GM21526 (cell line): ENCODE results near the gene DGAT2.

Source experiments
- ATAC-seq: cut with Tn5 transposase; IDR thresholded peaks from one replicate; pipeline ENCODE4 v1.9.1; 2021; ENCODE audit warnings: moderate library complexity; ENCODE audit not compliant: unreplicated experiment, low FRiP score

Gene DGAT2

DNA sequence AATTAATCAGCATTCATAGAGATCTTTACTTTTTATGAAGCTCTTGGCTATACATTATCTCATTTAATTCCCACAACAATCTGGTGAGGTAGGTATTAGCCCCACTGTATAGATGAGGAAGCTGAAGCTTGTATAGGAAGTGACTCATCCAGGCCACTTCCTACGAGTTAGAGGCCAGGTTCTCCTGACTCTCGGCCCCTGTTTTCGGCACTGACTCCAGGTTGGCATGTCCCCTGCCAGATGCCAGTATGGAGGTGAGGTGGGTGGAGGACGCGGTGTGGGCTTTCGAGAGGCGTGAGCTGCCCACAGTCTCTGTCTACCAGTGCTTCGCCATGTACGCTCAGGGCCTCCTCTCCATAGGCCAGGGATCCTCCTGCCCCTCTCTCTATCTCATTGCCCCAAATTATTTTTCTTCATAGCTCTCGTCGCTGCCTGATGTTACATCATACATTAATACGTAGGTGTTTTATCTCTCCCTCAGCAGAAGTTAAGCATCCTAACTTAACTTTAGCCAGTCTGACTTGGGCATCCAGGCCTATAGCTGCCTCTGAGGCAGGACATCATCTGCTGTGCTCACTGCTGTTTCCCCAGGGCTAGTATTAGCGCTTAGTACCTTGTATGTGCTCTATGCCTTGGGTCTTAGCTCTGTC, 9.0 kb downstream of the DGAT2 start:
- no peak for ATAC-seq

DNA sequence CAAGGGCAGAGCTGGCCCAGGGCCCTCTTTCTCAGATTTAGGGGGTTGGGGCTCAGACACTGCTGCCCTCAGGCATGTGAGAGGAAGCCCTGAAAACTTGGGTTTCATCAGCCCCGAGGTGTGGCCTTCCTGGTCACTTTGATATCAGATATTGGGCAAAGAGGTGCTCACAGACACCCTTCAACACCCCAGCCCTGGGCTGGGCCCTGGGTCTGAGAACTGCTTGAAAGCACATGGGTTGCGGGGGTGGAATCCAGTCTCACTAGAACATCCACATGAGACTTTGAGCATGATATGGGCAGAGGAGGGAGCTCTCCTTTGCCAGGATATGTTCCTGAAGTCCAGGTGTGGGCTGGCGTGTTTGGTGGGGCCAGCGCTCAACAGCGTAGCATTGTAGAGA, 10.4 kb downstream of the DGAT2 start:
- no peak for ATAC-seq

DNA sequence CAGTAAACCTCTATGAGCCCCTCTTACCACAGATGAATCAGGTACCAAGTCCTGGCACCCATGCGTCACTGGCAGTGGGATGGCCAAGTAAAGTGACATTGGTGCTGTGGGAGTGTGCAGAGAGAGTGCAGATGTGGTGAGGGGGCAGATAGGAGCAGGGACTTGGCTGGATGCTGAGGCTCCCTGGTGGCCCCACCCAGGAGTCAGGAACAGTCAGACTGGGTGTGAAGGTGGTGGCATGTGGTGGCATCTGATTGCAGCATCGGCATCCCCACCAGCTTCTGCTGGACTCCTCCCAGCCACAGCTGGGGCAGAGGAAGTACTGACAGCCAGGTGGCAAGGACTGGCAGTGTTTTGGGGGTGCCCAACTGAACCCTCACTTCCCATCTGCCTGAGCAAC, 11.4 kb downstream of the DGAT2 start:
- no peak for ATAC-seq

DNA sequence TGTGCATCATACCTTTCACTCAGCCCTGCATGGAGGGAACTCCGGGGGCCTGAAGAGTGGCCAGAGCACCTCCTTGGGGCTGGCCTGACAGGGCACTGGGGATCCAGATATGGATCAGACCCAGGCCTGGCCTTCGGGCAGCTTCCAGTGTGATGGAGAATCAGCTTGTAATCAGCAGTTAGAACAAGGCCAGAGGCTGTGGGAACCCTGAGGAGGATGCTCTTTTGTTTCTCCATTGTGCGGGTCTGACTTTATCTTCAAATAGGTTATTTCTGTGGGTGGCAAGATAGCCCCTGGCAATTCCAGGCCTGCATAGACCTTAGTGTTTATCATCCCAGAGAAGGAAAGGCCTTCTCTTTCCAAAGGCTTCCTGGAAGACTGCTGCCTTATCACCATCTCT, 12.3 kb downstream of the DGAT2 start:
- ATAC-seq = no peak

DNA sequence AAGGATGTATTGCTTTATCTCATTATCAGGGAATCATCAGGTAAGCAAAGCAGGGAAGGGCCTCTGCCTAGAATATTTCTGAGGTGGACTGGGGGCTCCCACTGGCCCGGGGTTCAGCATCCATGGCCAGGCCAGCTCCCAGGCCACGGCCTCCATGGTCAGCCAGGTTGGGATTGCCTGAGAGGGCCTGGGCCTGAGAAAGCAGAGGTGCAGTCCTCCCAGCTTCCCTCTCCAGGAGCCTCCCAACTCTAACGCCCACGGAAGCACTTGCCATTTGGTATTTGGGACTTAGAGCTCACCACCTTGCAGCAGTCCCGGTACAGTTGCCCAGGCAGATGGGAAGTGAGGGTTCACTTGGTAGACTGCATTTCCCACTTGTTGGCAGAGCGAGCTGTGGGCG, 12.7 kb downstream of the DGAT2 start:
- ATAC-seq = no peak

DNA sequence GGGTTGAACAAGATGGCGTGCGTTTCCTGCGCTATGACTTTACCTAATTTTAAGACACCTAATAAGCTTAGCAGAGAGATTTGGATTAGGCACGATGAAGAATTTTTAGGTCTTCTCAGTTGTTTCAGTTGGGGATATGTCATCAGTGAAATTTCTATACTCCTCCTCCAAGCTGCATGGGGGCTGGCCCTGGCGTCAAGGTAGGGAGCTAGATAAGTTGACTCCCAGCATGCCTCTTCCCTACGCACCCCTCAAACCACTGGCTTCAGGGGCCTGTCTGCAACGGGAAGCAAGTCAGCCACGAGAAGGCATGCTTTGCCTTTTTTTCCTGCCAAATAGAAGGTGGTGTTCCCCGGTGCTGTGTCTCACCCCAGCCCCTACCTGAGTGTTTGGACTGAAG, 13.3 kb downstream of the DGAT2 start:
- no peak for ATAC-seq

DNA sequence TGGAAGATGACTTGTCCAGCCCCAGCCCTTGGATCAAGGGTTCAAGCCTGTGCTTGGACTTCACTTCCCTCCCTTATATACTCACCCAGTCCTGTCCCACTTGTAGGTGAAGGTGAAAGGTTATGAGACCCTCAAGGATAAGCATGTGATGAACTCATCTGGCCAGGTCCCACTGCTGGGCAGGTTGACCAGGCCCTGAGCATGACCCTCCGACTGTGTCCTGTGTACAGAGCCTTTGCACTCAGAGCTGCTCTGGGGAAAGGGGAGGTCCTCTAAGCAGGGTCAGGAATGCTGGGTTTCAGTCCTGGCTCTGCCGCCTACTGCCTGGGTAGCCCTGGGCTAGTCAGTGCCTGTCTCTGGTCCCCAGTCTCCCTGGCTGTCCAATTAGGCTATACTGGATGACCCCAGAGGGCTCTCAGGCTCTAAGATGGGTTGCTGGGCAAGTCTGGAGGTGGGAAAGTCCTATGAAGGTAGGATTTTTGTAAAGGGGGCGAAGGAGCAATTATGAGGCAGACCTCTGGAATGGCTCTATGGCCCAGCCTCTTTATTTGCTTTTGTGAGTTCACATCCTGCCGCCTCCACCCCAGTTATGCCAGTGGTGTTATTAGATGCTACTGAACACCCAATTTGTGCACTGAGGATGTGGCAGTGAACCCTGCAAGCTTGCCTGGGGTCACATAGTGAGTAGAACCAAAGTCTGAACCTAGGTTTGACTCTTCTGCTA, 14.1 kb downstream of the DGAT2 start:
- ATAC-seq = no peak

DNA sequence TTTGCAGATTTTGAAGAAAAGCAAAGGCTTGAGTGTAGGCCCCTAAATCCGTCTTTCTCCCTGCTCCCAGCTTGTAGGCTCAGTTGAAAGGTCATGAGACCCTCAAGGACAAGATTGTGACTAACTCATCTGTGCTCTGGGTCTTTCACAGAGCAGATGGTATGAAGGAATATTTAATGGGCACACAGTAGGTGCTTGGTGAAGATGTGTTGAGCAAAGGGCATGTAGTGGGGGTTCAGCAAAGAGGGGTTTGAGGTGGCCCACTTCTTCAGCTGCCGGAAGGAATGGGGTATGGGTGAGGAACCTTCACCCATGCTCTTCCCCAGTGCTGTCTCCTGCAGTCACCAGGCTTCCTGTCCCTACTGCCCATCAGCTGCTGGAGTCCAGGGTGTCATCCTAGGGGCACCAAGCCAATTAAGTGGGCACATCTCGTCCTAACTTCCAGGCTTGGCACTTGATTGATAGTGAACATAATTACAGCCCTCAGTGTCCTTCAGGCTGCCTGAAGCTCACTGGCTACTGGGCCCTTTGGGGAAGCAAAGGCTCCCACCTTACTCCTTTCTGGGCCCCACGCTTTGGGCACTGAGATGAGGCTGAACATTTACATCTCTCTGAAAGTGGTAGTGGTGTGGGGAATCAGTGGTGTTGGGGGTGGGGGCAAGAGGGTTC, 15.0 kb downstream of the DGAT2 start:
- ATAC-seq = no peak

DNA sequence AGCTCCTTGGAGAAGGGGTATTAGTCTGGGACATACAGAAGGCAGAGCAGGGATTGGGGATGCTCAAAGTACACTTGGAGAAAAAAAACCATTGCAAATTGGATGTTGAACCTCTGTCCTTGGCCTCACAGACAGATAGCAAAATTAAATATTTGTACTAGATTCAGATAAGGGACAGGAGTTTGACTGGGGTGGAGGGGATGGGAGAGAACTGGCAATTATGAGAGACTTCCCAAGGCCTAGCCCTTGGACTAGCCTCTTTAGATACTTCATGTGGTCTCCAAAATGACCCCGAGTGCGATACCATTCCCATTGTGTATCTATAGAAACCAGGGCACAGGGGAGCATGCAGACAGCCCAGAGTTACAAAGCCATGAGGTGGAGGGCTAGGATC, 15.5 kb downstream of the DGAT2 start:
- no peak for ATAC-seq

DNA sequence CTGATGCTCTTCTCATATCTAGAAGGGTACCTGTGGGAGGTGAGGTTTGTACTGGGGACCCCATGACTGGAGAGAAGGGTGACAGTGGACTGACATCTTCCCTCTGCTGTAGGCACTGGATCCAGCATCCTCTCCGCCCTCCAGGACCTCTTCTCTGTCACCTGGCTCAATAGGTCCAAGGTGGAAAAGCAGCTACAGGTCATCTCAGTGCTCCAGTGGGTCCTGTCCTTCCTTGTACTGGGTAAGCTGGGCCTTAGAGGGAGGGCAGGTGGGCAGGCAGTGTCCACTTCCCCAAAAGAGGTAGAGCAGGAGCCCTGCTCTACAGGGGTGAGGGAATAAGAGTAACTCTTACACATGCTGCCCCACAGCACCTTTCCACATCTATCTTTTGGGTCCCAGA, 15.9 kb downstream of the DGAT2 start:
- no peak for ATAC-seq

DNA sequence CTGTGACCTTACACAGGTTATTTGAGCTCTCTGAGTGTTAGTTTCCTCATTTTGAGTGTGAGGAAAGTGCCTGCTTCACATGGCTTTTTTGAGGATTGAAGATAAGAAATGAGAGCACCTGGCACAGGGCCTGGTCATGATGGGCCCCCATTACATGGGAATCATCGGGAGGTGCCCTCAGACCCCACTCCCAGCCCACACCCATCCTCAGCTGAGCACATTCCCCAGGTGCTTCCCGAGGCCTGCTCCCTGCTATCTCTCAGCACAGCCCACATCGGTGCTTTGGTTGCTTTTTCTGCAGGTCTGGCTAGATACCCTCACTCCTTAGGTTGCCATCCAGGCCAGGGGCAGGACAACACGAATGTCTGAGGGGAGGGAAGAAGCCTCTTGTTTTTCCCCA, 16.6 kb downstream of the DGAT2 start:
- ATAC-seq = no peak

DNA sequence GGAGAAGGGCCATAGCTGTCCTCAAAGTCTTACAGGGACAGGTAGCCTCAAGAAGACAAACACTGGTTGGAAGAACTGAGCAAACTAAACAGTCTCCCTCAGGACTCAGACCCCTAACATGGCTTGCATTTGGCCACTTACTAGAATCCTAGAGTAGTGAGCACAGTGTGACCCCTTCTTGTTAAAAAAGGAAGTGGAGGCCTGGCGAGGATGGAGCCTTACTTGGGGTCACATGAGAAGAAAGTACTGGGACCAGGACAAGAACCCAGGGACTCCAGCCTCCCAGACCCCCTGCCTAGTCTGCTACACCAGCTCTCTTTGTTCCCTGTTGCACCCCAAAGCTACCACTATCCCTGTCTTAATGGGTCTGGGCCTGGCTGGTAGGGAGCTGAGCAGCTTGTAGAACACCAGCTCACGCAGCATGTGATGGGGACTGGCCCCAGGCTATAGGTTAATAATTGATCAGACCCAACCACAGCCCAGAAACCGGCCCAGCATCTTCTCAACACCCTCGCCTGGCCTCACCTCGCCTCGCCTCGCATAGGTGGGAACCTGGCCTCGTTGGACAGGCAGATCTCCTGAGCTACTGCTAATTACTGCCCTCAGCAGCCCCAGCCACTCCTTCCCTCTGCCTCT, 17.6 kb downstream of the DGAT2 start:
- ATAC-seq = no peak

DNA sequence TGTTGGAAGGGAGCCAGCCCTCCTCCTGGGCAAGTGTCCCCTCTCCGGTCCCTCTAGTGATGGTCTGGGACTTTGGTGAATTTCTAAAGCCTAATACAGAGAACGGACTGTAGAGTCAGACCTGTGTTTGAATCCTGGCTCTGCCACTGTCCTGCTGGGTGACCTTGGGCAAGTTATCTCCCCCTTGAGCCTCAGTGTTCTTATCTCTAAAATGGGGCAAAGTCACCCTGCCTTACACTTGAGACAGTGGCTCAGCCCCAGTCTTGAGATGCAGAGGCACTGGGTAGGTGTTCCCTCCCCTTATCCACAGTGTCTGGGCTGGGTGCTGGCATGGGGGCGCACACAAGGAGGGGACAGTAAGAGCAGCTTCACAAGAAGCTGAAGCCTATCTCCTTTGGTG, 20.9 kb downstream of the DGAT2 start:
- no peak for ATAC-seq

DNA sequence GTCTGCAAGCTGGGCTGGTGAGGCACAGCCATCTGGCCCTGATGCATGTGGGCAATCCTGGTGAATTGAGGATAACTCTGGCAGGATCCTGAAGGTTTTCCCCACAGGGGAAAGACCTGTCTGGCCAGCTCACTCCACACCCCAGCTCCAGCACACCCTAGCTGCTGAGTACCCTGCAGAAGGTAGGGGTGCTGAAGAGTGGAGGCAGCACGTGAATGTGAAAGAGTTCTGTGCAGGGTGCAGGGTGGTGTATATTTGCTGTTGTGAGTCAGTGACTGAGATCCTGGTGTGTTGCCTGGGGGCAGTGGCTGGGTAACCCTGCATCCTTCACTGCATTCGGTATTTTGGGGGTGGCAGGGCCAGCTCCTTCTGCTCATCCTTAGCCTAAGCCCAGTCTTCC, 22.4 kb downstream of the DGAT2 start:
- no peak for ATAC-seq

DNA sequence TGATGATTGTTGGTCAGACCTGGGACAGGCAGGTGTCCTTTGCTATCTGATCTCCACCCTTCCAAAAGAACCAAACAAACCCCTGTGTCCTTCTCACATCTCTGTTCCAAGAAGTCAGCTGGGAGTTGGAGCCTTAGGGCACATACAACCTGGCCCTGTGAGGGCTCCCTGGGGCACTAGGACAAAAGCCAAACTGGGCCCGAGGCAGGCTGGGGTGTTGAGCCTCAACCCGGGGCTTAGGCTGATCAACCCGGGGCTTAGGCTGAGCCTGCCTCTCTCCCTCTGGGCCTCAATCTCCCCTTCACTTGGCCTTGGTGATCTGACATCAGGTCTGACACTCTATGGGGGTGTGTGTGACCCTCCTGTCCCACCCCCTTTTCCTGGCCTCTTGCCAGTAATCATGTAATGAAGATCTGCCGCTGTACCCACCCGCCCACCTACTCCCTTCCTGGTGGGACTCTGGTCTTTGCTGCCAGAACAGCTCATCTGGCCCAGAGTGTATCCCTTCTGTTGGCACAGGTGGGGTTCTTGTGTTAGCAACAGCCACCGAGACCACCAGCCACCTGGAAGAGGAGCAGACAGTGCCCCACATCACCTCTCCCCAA, 23.7 kb downstream of the DGAT2 start:
- ATAC-seq = no peak

DNA sequence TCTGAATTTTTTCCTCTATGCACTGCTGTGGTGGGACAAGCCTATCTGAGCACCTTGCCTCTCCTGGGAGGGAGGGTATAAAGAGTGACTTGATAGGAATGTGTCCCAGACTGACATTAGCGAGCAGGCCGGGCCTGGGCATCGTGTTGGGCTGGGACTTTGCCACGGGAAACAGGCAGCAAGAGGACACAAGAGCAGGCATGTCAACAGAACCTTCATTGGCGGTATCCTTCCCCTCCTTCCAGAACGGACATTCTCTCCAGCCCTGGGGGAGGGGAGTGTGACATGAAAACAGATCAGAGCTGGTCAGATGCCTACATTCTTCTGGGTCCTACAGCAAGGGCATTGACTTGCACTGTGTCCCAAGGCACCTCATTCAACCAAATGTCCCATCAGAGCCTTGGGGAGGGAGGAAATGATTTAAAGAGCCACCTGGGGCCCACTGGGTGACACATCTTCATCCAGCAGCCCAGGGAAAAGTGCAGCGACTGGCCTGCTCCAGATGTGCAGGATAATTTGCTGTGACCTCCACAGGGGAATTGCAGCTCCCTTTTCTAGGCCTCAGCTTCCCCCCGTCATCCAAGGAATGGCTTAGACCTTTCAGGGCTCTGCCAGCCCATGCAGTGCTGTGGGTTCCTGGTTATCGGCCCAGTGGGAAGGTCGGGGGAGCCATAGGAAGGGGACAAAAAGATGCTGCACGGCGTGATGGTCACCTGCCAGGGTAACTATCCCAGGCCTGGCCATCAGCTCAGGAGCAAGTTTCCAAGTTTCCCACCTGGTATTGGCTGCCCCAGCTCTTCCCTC, 24.6 kb downstream of the DGAT2 start:
- ATAC-seq = no peak

DNA sequence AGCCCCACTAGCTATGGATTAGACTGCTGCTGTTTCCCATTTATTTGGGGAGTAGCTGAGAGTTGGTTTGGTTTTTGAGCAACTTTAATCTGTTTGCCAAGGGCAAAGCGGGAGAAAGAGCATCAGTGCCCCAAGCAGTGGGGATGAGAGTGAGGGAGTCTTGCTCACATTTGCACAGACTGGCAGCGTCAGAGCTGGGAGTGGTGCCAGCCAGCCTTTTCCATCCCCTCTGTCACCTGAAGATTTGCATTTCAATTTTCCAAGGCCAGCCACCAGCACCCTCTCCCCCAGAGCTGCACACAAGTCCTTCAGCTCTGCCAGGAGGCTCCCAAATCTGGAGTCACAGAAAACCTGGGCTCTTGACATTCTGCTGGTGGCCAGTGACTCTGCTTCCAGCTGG, 25.4 kb downstream of the DGAT2 start:
- ATAC-seq = no peak

DNA sequence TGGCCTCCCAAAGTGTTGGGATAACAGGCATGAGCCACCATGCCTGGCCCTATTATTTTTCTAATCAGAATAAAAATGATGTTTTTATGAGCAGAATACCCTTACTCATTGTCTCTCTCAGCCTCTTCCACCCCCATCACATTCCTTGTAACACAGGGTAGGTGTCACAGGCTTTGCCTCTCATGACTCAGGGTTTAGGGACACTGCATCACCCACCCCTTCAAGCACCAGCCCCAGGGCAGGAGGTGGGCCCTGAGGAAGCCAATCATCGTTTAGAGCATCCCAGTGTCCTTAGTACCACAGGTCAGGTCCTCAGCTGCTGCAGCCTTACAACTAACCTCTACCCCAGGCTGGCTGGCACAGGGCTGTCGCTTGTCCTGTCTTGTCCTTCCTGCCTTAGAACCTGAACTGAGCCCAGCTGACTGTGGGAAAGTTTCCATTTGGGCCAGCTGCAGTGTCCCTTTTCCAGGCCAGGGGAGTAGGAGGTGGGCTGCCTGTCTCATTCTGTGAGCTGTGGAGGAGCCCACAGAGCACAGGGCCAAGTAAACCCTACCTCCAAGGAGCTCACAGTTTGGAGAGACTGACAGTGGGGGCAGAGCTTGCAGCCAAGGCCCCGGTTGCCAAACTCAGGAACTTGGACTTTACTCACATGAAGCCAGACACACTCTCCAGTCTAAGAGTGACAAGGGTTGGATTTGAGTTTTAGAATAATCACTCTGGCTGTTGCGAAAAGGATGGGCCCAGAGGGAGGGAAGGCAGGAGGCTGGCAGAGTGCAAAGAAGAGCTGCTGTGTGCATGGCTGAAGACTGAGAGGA, 26.9 kb downstream of the DGAT2 start:
- ATAC-seq = no peak

DNA sequence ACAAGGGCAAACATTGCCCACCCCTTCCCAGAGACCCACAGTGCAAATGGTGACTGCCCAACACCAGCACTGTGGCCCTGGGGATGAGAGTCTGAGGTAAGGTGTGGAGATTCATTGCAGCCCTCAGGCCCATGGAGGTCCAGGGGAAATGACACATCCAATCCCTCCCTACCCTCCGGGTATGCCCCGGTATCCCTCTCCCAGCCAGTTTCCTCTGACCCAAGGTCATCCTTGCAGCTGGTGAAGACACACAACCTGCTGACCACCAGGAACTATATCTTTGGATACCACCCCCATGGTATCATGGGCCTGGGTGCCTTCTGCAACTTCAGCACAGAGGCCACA, 27.5 kb downstream of the DGAT2 start:
- ATAC-seq = no peak

DNA sequence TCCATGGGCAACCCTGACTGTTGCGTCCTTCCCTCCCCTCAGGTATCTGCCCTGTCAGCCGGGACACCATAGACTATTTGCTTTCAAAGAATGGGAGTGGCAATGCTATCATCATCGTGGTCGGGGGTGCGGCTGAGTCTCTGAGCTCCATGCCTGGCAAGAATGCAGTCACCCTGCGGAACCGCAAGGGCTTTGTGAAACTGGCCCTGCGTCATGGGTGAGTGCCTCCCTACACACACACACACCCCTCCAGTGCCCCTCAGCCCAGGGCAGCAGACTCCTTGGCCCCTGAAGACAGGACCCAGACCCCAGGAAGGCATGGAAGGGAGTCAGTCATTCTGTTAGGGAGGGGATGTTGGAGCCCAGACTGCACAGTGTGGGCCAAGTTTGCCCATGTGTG, 28.5 kb downstream of the DGAT2 start:
- no peak for ATAC-seq
